ENCODE data around the gene BLM.

Gene BLM

GRCh38 chr15:90790561-90790960, 73.4 kb downstream of the BLM start:
- DNase-seq = no peak

- no peak for DNase-seq
Observed at GRCh38 chr15:90794538-90794937, 77.4 kb downstream of the BLM start.

GRCh38 chr15:90799639-90800170, 82.6 kb downstream of the BLM start:
- DNase-seq = no peak

- no peak for DNase-seq
Observed at GRCh38 chr15:90801803-90802202, 84.7 kb downstream of the BLM start.

- peak in 1 of 5 experiments; percentile 79 for DNase-seq
Observed at GRCh38 chr15:90807074-90807785, 90.1 kb downstream of the BLM start.

- peak in 1 of 5 experiments; percentile 71 for DNase-seq
Observed at GRCh38 chr15:90807786-90808086, 90.6 kb downstream of the BLM start.

- DNase-seq = no peak
Observed at GRCh38 chr15:90808517-90809235, 91.5 kb downstream of the BLM start.

- DNase-seq = no peak
Observed at GRCh38 chr15:90809536-90809935, 92.4 kb downstream of the BLM start.

GRCh38 chr15:90810354-90810753, 93.2 kb downstream of the BLM start:
- DNase-seq = no peak

GRCh38 chr15:90812171-90812957, 95.2 kb downstream of the BLM start:
- no peak for DNase-seq

- DNase-seq = no peak
Observed at GRCh38 chr15:90812958-90813265, 95.8 kb downstream of the BLM start.

- DNase-seq = peak in 1 of 5 experiments; percentile 85
Observed at GRCh38 chr15:90813796-90814190, 96.6 kb downstream of the BLM start.

GRCh38 chr15:90814191-90814821, 97.2 kb downstream of the BLM start:
- DNase-seq = no peak

GRCh38 chr15:90816401-90817116, 99.4 kb downstream of the BLM start:
- DNase-seq = peak in 1 of 5 experiments; percentile 86

- DNase-seq = no peak
Observed at GRCh38 chr15:90817117-90818057, 100.2 kb downstream of the BLM start.

- peak in 1 of 5 experiments; percentile 94 for DNase-seq
Observed at GRCh38 chr15:90818251-90819210, 101.4 kb downstream of the BLM start.

- DNase-seq = no peak
Observed at GRCh38 chr15:90819390-90819789, 102.2 kb downstream of the BLM start.

GRCh38 chr15:90819850-90820249, 102.7 kb downstream of the BLM start:
- DNase-seq = no peak

GRCh38 chr15:90820481-90820880, 103.3 kb downstream of the BLM start:
- no peak for DNase-seq

Data from T-helper 2 cell (primary cell).